GM12801 (cell line): ENCODE measurements around the gene COL6A2.

ENCODE experiments used
- TF ChIP-seq, protein P1 (sequence below): IDR thresholded peaks from one replicate; pipeline ENCODE4 v1.5.1; 2011; ENCODE audit warnings: control low read depth; ENCODE audit not compliant: insufficient read length; ENCODE audit errors: extremely low read depth

Gene COL6A2

DNA sequence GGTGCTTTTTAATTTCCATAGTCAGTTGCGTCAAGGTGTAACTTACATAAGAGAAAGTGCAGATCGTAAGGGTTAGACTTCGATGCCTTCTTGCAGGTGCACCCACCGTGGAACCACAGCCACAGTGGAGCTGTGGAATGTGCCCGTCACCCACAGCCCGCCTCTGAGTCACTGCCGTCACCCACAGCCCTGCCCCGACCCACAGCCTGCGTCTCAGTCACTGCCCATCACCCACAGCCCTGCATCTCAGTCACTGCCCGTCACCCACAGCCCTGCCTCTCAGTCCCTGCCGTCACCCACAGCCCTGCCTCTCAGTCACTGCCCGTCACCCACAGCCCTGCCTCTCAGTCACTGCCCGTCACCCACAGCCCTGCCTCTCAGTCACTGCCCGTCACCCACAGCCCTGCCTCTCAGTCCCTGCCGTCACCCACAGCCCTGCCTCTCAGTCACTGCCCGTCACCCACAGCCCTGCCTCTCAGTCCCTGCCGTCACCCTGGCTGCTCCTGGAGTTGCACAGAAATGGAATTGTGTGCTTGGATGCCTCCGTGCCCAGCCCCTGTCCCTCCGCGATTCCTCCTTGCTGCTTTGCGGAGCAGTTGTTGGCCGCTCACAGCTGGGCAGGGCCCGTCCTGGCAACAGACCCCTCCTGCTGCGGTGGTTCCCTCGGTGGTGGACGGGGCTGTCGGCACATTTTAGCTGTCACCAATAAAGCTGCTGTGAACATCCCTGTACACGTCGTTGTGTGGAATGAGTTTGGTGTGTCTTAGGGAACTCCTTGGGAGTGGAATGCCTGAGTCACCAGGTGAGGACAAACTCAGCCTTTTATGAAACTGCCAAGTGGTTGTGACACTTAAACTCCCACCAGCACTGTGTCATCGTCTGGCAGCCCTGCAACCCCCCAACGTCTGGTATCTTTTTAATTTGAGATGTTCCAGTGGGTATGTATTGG is 44.9 kb upstream of the COL6A2 start:
- TF ChIP-seq, protein P1, sequence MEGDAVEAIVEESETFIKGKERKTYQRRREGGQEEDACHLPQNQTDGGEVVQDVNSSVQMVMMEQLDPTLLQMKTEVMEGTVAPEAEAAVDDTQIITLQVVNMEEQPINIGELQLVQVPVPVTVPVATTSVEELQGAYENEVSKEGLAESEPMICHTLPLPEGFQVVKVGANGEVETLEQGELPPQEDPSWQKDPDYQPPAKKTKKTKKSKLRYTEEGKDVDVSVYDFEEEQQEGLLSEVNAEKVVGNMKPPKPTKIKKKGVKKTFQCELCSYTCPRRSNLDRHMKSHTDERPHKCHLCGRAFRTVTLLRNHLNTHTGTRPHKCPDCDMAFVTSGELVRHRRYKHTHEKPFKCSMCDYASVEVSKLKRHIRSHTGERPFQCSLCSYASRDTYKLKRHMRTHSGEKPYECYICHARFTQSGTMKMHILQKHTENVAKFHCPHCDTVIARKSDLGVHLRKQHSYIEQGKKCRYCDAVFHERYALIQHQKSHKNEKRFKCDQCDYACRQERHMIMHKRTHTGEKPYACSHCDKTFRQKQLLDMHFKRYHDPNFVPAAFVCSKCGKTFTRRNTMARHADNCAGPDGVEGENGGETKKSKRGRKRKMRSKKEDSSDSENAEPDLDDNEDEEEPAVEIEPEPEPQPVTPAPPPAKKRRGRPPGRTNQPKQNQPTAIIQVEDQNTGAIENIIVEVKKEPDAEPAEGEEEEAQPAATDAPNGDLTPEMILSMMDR, result no peak

DNA sequence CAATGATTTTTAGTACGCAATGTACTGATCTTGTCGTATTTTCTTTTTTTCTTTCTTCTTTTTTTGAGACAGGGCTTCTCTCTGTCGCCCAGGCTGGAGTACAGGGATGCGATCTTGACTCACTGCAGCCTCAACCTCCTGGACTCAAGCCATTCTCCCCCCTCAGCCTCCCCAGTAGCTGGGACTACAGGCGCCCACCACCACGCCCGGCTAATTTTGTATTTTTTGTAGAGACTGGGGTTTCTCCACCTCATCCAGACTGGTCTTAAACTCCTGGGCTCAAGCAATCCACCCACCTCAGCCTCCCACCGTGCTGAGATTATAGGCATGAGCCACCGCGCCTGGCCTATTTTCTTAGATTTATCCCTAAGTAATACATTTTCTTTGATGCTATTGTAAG is 43.9 kb upstream of the COL6A2 start:
- TF ChIP-seq, protein P1, result no peak

DNA sequence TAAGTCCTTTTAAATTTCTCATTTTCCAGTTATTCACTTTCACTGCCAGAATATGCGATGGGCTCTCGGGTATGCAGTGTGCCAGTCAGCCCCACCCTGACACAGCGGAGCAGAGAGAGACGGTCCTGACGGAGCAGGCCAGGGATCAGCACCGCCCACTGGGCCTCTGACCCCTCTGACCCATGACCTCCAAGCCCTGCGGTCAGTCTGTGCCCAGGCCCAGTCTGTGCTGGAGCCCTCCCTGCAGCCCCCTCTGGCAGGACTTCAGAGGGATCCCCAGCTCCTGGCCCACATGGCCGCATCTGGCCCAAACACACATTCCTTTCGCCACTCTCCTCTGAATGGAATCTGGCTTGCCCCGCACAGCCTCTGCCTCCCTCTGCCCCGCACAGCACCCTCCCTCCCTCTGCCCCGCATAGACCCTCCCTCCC is 43.4 kb upstream of the COL6A2 start:
- TF ChIP-seq, protein P1, result no peak

DNA sequence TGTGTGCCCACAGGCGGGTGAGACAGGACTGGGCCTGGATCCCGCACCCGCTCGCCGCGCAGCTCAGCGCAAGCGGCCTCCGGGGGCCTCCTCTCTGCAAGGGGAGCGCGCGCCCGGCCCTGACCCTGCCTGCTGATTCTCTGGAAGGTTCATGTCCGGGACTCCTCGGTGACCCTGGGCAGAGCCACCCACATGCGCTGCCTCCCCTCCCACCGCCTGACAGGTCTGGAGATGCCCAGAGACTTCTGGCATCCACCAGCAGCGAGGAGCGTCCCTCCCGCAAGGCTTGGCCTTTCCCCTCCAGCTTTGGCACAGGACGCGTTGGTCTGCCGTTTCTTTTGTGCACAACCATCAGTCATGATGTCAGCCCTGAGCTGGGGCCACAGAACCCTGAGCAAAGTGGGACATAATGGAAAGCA is 42.0 kb upstream of the COL6A2 start:
- TF ChIP-seq, protein P1, result no peak

DNA sequence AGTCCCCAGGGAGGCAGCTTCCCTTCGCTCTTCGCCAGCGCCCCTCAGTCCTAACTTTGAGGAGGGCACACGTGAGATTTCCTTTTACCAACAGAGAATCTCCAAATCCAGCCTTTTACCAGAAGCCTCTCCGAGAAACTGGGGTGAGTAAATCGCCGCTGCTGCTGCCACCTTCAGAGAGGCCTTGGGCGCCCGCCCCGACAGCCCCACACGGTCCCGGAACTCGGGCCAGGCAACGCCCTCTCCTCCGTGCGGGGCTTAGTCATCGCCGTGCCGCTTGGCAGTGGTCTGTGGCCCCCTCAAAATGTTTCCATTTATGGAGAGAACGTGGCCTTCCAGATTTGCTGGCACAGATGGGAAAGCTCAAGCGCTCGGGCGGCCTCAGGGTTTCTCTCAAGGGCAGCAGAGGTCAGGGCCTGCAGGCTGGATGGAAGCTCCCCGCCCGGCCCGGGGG is 41.4 kb upstream of the COL6A2 start:
- TF ChIP-seq, protein P1, result no peak

DNA sequence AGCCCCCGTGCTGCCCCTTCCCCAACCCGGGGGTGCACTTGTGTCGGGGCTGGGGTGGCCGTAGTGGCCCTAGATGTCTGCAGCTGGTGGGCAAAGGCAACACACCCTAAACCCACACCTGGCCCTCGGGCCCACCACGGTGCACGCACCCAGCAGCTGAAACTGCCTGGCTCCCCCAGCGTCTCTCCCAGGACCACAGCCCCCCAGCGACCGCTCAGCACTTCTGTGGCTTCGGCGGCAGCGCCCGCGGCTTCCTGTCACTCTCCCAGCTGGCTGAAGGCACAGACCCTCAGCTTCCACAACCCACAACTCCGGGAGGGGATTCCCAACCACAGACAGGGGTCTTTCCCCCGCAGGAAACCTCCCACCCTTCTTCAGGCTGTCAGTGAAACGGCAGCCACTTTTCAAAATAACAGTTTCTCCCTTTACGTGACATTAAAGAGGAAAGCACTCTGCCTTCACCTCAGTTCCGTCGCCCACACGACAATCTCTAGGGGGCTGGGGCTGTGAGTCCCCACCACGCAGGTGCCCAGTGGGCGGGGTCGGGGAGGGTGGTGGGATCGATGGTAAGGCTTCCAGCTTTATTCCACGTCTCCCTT is 40.7 kb upstream of the COL6A2 start:
- TF ChIP-seq, protein P1, result no peak

DNA sequence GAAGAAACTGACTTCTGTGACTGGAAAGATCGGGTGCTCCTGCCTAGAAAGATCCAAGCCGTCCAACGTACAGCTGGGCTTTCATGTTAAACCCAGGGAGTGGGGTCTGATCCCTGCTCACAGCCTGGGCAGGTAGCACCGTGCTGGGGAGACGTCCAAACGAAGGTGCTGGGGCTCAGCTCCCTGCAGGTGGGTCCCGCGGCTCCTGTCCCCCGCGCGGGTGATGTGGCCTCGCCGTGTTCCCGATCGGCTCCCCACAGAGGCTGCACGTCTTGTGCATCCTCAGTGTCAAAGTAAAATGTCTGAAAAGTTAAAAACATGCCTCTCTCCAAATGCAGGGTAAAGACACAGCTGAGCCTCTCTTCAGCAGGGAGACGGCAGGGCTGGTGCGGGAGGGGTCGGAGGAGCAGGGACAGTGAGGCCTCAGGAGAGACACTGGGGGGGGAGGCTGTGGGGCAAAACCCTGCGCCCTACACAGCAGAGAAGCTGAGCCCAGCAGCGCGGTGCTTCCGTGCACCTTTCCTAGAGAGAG is 40.1 kb upstream of the COL6A2 start:
- TF ChIP-seq, protein P1, result no peak
